HG03135 (cell line): Measurements from ENCODE around the gene ST14.
"Not testable (repeated sequence)": the region's sequence is repeated elsewhere in the genome, so short reads cannot be mapped to it uniquely, and the experiment has no call there.

Experiments
- ATAC-seq: cut with Tn5 transposase; IDR thresholded peaks from one replicate; pipeline ENCODE4 v1.9.1; 2021; ENCODE audit warnings: mild to moderate bottlenecking, moderate library complexity; ENCODE audit not compliant: unreplicated experiment

ST14 gene

DNA sequence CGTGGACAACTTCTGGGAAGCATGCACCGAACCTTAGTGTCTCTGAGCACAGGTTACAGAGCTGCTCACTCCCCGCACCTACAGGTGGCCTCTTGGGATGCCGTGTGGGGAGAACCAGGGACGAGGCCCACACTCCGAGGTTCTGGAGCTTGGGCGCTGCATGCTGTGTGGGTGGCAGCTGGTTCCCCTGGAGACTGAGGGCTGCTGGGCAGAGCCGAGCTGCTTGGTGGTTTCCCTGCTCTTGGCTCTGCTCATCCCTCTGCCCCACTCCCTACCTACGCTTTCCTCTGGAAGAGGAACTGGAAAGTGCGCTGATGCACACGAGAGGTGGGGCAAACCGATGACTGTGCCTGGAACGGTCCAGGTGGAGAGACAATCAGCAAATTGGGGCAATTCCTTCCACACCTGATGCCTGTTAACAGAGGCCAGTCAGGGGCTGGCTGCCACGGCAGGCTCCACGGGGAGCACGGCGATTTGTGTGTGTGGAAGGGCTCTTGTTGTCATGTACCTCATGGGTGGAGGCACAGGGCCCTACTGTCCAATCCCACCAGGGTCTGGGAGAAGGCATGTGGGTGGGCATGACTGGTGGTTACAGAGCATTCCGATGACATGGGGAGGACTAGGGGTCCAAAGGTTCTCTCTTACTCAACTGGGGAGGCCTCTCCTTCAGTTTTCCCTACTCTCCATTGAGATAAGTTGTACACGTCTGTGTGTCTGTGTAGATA is 60.9 kb downstream of the ST14 start:
- no peak for ATAC-seq

- no peak for ATAC-seq
Measured at GRCh38 chr11:130223291-130223971, 63.8 kb downstream of the ST14 start.

DNA sequence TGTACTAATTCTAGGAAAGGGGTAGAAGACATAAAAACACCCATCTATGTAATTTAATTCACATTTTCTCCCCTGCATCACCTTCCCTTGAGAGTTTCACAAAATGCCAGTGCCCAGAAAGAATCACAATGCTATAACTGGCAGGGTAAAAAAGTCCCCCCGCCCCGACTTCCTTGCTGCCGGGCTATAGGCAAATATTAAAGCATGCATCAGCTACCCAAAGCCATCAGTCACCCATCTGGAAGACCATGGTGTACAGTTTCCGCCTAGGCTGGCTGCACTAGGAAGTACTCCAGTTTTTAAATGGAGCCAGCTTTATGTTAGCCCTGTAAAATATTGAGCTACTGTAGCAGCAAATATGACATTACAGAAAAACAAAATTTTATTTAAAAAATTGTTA is 67.8 kb downstream of the ST14 start:
- no peak for ATAC-seq

- ATAC-seq: not testable (repeated sequence)
Measured at GRCh38 chr11:130233486-130233885, 73.9 kb downstream of the ST14 start.

DNA sequence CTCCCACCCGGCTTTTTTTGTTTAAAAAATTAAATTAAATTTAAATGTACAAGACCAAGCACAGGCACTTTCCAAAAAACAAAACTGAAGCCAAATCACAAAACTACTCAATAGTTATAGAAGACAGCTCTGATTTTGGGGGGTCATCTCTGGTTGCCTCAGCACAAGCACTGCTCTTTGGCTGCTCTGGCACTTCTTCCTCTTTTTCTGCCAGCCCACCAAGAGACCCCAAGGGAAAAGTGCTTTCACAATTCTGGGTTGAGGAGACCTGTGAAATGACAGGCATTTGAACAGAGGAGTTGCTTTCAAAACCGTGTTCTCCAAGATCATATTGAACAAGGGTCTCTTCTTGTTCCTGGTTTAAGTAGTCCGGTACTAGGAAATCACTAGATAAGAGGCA is 74.3 kb downstream of the ST14 start:
- not testable (repeated sequence) for ATAC-seq

DNA sequence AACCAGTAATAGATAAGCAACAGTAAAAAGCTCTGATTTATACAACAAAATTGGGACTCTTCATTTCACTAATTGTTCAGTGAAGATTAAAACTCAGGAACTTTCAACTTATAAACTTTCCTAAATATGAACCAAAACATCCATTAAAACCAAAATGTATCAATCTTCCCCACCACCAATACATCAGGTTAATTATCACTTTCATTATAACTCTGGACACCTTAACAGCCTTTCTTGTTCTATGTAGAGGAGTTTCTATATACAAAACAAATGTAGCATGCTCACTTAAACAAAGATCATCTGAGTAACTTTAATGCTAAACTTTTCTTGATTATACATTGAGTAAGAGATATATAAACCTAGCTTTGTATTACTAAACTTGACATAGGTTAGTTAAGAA is 74.7 kb downstream of the ST14 start:
- no peak for ATAC-seq

- ATAC-seq: no peak
Measured at GRCh38 chr11:130237282-130238006, 77.9 kb downstream of the ST14 start.

GRCh38 chr11:130241713-130242112 is 82.1 kb downstream of the ST14 start:
- no peak for ATAC-seq

GRCh38 chr11:130243816-130244215 is 84.2 kb downstream of the ST14 start:
- no peak for ATAC-seq

DNA sequence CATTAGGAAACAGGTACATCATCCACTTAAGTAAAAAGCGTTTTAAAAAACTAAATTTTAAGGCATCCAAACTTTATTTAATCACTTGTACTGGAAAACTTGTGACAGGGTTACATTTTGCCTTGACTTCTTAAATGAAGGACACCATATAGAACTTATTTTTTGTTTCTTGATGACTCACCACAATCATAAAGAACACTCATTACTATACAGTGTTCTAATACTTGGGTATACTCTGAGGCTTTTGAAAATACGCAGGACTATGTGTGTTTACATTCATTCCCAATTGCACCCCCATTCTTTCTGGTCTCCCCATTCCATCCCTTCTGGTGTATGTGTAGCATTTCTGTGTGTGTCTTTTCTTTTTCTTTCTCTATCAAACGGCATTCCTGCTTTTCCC is 85.3 kb downstream of the ST14 start:
- no peak for ATAC-seq

DNA sequence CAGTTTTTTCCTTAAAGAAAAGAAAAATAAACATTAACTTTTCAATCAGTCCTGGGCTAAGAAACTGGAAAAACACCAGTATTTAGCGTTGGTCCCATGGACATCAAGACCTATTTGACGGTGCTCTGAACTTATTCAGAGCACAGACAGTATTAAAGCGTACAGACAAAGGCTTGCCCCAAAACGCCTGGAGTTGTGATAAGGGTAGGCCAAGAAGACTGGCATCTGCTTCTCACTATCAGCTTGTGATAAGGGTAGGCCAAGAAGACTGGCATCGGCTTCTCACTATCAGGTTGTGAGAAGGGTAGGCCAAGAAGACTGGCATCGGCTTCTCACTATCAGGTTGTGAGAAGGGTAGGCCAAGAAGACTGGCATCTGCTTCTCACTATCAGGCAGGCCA is 85.8 kb downstream of the ST14 start:
- ATAC-seq: not testable (repeated sequence)

GRCh38 chr11:130246270-130246669 is 86.7 kb downstream of the ST14 start:
- no peak for ATAC-seq

GRCh38 chr11:130246738-130247137 is 87.2 kb downstream of the ST14 start:
- no peak for ATAC-seq

DNA sequence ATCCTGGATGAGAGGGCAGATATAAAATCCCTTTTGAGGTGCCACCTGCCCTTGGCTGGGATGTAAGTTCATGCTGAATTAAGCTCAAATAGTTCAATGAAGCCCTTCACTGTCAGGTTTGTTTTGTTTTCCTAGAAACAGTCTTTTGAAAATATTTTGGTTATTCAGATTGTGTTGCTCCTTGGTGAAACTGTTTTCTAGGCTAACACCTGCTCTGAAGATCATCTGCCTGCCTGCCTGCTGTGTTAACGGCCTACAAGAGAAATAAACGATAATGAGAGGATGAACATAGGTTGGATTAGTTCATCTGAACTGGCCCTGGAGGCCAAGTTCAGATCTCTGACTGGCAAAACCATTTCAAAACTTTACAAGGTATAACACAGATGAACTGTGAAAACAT is 87.7 kb downstream of the ST14 start:
- ATAC-seq: no peak

DNA sequence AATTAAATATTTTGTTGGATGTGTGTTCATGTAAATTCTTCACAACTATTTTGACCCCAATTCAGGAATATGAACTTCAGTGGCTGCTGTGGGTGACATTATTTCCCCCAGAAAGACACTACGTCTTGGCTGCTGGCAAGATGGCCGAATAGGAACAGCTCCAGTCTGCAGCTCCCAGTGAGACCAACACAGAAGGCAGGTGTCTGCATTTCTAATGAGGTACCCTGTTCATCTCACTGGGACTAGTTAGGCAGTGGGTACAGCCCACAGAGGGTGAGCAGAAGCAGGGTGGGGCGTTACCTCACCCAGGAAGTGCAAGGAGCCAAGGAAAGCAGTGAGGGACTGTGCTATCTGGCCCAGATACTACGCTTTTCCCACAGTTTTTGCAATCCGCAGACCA is 89.8 kb downstream of the ST14 start:
- no peak for ATAC-seq

- not testable (repeated sequence) for ATAC-seq
Measured at GRCh38 chr11:130249929-130250328, 90.3 kb downstream of the ST14 start.

DNA sequence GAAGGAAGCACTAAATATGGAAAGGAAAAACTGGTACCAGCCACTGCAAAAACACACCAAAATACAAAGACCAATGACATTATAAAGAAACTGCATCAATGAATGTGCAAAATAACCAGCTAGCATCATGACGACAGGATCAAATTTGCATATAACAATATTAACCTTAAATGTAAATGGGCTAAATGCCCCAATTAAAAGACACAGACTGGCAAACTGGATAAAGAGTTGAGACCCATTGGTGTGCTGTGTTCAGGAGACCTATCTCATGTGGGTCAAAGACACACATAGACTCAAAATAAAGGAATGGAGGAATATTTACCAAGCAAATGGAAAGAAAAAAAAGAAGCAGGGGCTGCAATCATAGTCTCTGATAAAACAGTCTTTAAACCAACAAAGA is 92.2 kb downstream of the ST14 start:
- not testable (repeated sequence) for ATAC-seq
